PC-3 (cell line): ENCODE results near the gene STRN. TPM values are rescaled to one million over a fixed set of nuclear protein-coding genes. Genes with fewer than 3 reads are reported as not detected.

Experiments
- ATAC-seq: fragments of 200-7000 bp; cut with Tn5 transposase; 2 replicates; pipeline ENCODE4 v1.9.1; 2020; ENCODE audit warnings: mild to moderate bottlenecking, moderate library complexity
- BruUV-seq: library from RNA; stranded (reverse); fragments of 400-500 nt; replicated peaks from 2 replicates; lab custom pipeline; 2021; lab: Mats Ljungman, UMichigan
- CTCF ChIA-PET: fragments of 300-600 bp; sonication (Branson Sonifier 250); formaldehyde crosslinking; loops from one replicate; lab custom pipeline; 2022; ENCODE audit warnings: antibody characterized with exemption; lab: Charles Lee
- POLR2A ChIA-PET: fragments of 300-600 bp; sonication (Branson Sonifier 250); formaldehyde crosslinking; loops from one replicate; lab custom pipeline; 2022; ENCODE audit warnings: antibody characterized with exemption; ENCODE audit not compliant: unreplicated experiment; lab: Charles Lee
- DNase-seq: peaks from one replicate; pipeline ENCODE4 v3.0.0-alpha.2; 2015
- H2AFZ ChIP-seq: fragments of 300-600 bp; sonication (generic); 2 replicates; pipeline ENCODE4 v1.6.0; 2016; ENCODE audit warnings: antibody characterized with exemption, low read length
- H3F3A ChIP-seq: fragments of 300-600 bp; sonication (generic); one replicate; pipeline ENCODE4 v1.6.0; 2017; ENCODE audit warnings: antibody characterized with exemption, low read length, control low read depth, mild to moderate bottlenecking; ENCODE audit not compliant: unreplicated experiment
- H3K27ac ChIP-seq: fragments of 300-600 bp; sonication (generic); 2 replicates; pipeline ENCODE4 v1.5.1; 2016; ENCODE audit warnings: mild to moderate bottlenecking, low read length
- H3K27me3 ChIP-seq: fragments of 300-600 bp; sonication (generic); 2 replicates; pipeline ENCODE4 v1.6.1; 2016; ENCODE audit warnings: low read length, mixed read lengths
- H3K36me3 ChIP-seq: fragments of 300-600 bp; sonication (generic); 2 replicates; pipeline ENCODE4 v1.6.1; 2016; ENCODE audit warnings: low read depth, mixed run types, low read length, mixed read lengths
- H3K4me1 ChIP-seq: fragments of 300-600 bp; sonication (generic); 2 replicates; pipeline ENCODE4 v1.5.1; 2016; ENCODE audit warnings: low read length; ENCODE audit not compliant: insufficient read depth
- H3K4me2 ChIP-seq: fragments of 300-600 bp; sonication (generic); 2 replicates; pipeline ENCODE4 v1.6.0; 2016; ENCODE audit warnings: low read length
- H3K4me3 ChIP-seq: fragments of 300-600 bp; sonication (generic); 2 replicates; pipeline ENCODE4 v1.5.1; 2016; ENCODE audit warnings: mild to moderate bottlenecking, low read length, mixed read lengths
- H3K79me2 ChIP-seq: fragments of 300-600 bp; sonication (generic); 2 replicates; pipeline ENCODE4 v1.6.1; 2017; ENCODE audit warnings: low read length, mixed read lengths
- H3K9ac ChIP-seq: fragments of 300-600 bp; sonication (generic); 2 replicates; pipeline ENCODE4 v1.6.0; 2016; ENCODE audit warnings: mild to moderate bottlenecking, low read length
- H3K9me2 ChIP-seq: fragments of 300-600 bp; sonication (generic); replicated peaks from 2 replicates; pipeline ENCODE4 v1.6.1; 2016; ENCODE audit warnings: mixed run types, low read length, mixed read lengths
- H3K9me3 ChIP-seq: fragments of 300-600 bp; sonication (generic); 2 replicates; pipeline ENCODE4 v1.6.1; 2016; ENCODE audit warnings: low read length, mixed read lengths
- H4K20me1 ChIP-seq: fragments of 300-600 bp; sonication (generic); 2 replicates; pipeline ENCODE4 v1.6.1; 2016; ENCODE audit warnings: low read length, mixed read lengths
- EZH2 ChIP-seq: fragments of 300-600 bp; sonication (generic); IDR thresholded peaks from one replicate; pipeline ENCODE4 v1.6.1; 2017; ENCODE audit warnings: antibody characterized with exemption, mild to moderate bottlenecking, low read length; ENCODE audit not compliant: unreplicated experiment
- EZH2phosphoT487 ChIP-seq: fragments of 300-600 bp; sonication (generic); IDR thresholded peaks from 2 replicates; pipeline ENCODE4 v1.6.1; 2018; ENCODE audit warnings: mild to moderate bottlenecking, antibody characterized with exemption, low read length, borderline replicate concordance
- intact Hi-C: fragments of 100-400 bp; cut with micrococcal nuclease; formaldehyde crosslinking; loops from 2 replicates; pipeline ENCODE4 v1.9.0; 2023
- total RNA-seq: library from RNA; depleted of rRNA; stranded (reverse); fragments of >200 nt; gene quantifications from 2 replicates; pipeline ENCODE4 v1.2.3, GENCODE V29; 2014
- TF ChIP-seq, protein P1 (sequence below): fragments of 300-600 bp; sonication (generic); conservative IDR thresholded peaks from 2 replicates; pipeline ENCODE4 v1.5.1; 2017; ENCODE audit warnings: antibody characterized with exemption, low read depth, mild to moderate bottlenecking, low read length

The STRN gene
- total RNA-seq, 1 experiment from 2014 or later: 12.9 TPM

GRCh38 chr2:36823862-36824261 lies 142.5 kb downstream of the STRN start:
- TF ChIP-seq EZH2 (no peak), EZH2phosphoT487 (no peak)
- TF ChIP-seq, protein P1, sequence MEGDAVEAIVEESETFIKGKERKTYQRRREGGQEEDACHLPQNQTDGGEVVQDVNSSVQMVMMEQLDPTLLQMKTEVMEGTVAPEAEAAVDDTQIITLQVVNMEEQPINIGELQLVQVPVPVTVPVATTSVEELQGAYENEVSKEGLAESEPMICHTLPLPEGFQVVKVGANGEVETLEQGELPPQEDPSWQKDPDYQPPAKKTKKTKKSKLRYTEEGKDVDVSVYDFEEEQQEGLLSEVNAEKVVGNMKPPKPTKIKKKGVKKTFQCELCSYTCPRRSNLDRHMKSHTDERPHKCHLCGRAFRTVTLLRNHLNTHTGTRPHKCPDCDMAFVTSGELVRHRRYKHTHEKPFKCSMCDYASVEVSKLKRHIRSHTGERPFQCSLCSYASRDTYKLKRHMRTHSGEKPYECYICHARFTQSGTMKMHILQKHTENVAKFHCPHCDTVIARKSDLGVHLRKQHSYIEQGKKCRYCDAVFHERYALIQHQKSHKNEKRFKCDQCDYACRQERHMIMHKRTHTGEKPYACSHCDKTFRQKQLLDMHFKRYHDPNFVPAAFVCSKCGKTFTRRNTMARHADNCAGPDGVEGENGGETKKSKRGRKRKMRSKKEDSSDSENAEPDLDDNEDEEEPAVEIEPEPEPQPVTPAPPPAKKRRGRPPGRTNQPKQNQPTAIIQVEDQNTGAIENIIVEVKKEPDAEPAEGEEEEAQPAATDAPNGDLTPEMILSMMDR: no peak
- no peak overlapping the region for H2AFZ ChIP-seq
- ChIA-PET POLR2A (no interaction called here), CTCF (no interaction called here)
- no peak overlapping the region for H3K9ac ChIP-seq
- DNase-seq (no peak), ATAC-seq (no peak)
- H3K27me3 ChIP-seq: no peaks in the 10 kb centered on the region
- H3K4me3 ChIP-seq: no peak overlapping the region
- H3K36me3 ChIP-seq: no peaks in the 10 kb centered on the region
- H3K4me1 ChIP-seq: no peaks in the 10 kb centered on the region
- no TSS peak for BruUV-seq
- H3K4me2 ChIP-seq: no peak overlapping the region
- no peaks in the 10 kb centered on the region for H3K9me2 ChIP-seq
- intact Hi-C loops: no loop called here
- no peaks in the 10 kb centered on the region for H3F3A ChIP-seq
- no peaks in the 10 kb centered on the region for H3K9me3 ChIP-seq
- no peaks in the 10 kb centered on the region for H3K79me2 ChIP-seq
- H3K27ac ChIP-seq: no peak overlapping the region
- no peaks in the 10 kb centered on the region for H4K20me1 ChIP-seq

DNA sequence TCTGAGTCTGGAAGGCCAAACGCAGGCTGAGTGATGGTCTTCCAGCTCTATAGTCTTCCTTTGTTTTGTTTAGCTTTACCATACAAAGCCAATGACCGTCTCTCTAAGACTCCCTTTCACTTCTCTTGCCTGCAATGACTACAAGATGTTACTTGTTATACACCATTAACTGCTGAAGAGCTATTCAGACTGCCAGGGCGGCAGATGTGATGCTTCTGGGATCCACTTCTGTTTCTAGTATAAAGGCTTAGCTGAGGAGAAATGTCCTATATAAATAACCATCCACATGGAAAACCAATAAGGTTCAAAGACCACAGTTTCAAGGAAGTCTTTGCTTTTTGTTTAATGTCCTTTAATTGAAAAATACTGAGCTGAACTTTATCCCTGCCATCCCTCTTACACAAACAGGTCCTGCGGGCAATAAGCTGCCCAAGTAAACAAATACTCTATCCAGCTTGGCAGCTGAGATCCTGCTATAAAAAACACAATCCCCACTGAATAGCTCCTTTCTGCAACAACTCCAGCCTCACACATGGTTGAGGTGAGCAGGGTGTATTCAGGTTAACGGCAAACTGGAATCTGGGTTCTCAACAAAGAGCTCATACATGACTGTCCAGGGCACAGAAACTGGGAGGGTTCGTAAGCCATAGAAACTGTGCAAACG lies 145.3 kb downstream of the STRN start:
- H3K36me3 ChIP-seq: no peaks in the 10 kb centered on the region
- DNase-seq: peak; percentile 28
- H3K27me3 ChIP-seq: no peaks in the 10 kb centered on the region
- H3K4me1 ChIP-seq: no peaks in the 10 kb centered on the region
- H2AFZ ChIP-seq: no peak overlapping the region
- no peak overlapping the region for H3K4me2 ChIP-seq
- BruUV-seq: no TSS peak
- H3F3A ChIP-seq: no peaks in the 10 kb centered on the region
- intact Hi-C loops: no loop called here
- H3K9ac ChIP-seq: no peak overlapping the region
- ChIA-PET CTCF (no interaction called here), POLR2A (no interaction called here)
- no peaks in the 10 kb centered on the region for H4K20me1 ChIP-seq
- TF ChIP-seq, protein P1: no peak
- no peak for TF ChIP-seq EZH2
- TF ChIP-seq EZH2phosphoT487: no peak
- H3K79me2 ChIP-seq: no peaks in the 10 kb centered on the region
- peak; percentile 74 for ATAC-seq
- H3K9me2 ChIP-seq: no peaks in the 10 kb centered on the region
- no peak overlapping the region for H3K4me3 ChIP-seq
- no peak overlapping the region for H3K27ac ChIP-seq
- no peaks in the 10 kb centered on the region for H3K9me3 ChIP-seq

GRCh38 chr2:36819095-36819711 lies 147.1 kb downstream of the STRN start:
- no peak overlapping the region for H2AFZ ChIP-seq
- DNase-seq (no peak), ATAC-seq (no peak)
- CTCF ChIA-PET: no interaction called here
- no peak overlapping the region for H3K27ac ChIP-seq
- no peaks in the 10 kb centered on the region for H3K9me3 ChIP-seq
- TF ChIP-seq, protein P1: no peak
- TF ChIP-seq EZH2 (no peak), EZH2phosphoT487 (no peak)
- no peaks in the 10 kb centered on the region for H3K27me3 ChIP-seq
- no peaks in the 10 kb centered on the region for H3K9me2 ChIP-seq
- H3K36me3 ChIP-seq: no peaks in the 10 kb centered on the region
- no peak overlapping the region for H3K4me3 ChIP-seq
- no peak overlapping the region for H3K9ac ChIP-seq
- no TSS peak for BruUV-seq
- H3K4me2 ChIP-seq: no peak overlapping the region
- H3F3A ChIP-seq: no peaks in the 10 kb centered on the region
- POLR2A ChIA-PET: no interaction called here
- H3K4me1 ChIP-seq: no peaks in the 10 kb centered on the region
- intact Hi-C loops: no loop called here
- no peaks in the 10 kb centered on the region for H4K20me1 ChIP-seq
- no peaks in the 10 kb centered on the region for H3K79me2 ChIP-seq
